Ascending aorta (tissue), 2 donors: ENCODE results near the gene SGF29. TPM values are rescaled to one million over a fixed set of nuclear protein-coding genes. Genes with fewer than 3 reads are reported as not detected.
A peak's percentile ranks its signal among the peaks of the same experiment; 100 is the strongest.
"Not testable (repeated sequence)": the region's sequence is repeated elsewhere in the genome, so short reads cannot be mapped to it uniquely, and the experiment has no call there.

ENCODE experiments used
- DNase-seq, 2 donors: peaks; one replicate each; pipeline ENCODE4 v3.0.0-alpha.2; 2019; ENCODE audit warnings: low spot score in 2 of 2
- H3K27ac ChIP-seq, 2 donors: fragments of 200-600 bp; sonication (generic); one replicate each; pipeline ENCODE4 v1.5.1; 2016 to 2017; ENCODE audit warnings: mild to moderate bottlenecking in 1 of 2
- H3K27me3 ChIP-seq: fragments of 200-600 bp; sonication (generic); one replicate; pipeline ENCODE4 v1.5.1; 2017
- H3K36me3 ChIP-seq, 2 donors: fragments of 200-600 bp; sonication (generic); one replicate each; pipeline ENCODE4 v1.5.1; 2016
- H3K4me1 ChIP-seq, 2 donors: fragments of 200-600 bp; sonication (generic); one replicate each; pipeline ENCODE4 v1.5.1; 2016 to 2017; ENCODE audit warnings: mild to moderate bottlenecking in 1 of 2
- H3K4me3 ChIP-seq, 2 donors: fragments of 200-600 bp; sonication (generic); one replicate each; pipeline ENCODE4 v1.5.1; 2016 to 2017; ENCODE audit warnings: mild to moderate bottlenecking in 1 of 2
- H3K9me3 ChIP-seq, 2 donors: fragments of 200-600 bp; sonication (generic); one replicate each; pipeline ENCODE4 v1.5.1; 2016
- intact Hi-C: fragments of 100-400 bp; cut with DNase I; formaldehyde crosslinking; loops from one replicate; pipeline ENCODE4 v1.15.1; 2023
- total RNA-seq: library from RNA; depleted of rRNA; stranded (reverse); fragments of >200 nt; gene quantifications from one replicate; pipeline ENCODE4 v1.1.0, GENCODE V29; 2016
- TF ChIP-seq, protein P1 (sequence below), 3 experiments: fragments of 200-600 bp in 2 of 3; fragments of 450-650 bp in 1 of 3; sonication (generic) in 2 of 3; IDR thresholded peaks; one replicate each; pipeline ENCODE4 v1.5.1; 2016 to 2019; ENCODE audit warnings: antibody characterized with exemption in 3 of 3, mild to moderate bottlenecking in 1 of 3, moderate library complexity in 1 of 3

SGF29 gene
- total RNA-seq, 1 donor from 2014 or later = 14.0 TPM

DNA sequence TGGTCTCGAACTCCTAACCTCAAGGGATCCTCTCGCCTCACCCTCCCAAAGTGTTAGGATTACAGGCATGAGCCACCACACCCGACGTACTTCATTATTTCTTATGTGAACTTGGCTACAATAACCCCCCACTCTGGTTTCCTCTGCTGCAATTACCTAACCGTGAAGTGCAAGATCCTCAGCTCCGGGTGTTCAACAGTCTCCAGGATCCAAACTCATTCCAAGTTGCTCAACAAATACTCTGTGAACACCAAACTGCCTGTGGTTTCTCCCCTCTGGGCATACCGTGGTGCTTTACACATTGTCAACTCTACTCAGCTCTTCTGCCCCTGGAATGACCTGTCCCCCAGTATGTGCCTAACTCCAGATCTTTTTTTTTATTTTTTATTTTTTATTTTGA lies 62.9 kb downstream of the SGF29 start:
- TF ChIP-seq, protein P1, sequence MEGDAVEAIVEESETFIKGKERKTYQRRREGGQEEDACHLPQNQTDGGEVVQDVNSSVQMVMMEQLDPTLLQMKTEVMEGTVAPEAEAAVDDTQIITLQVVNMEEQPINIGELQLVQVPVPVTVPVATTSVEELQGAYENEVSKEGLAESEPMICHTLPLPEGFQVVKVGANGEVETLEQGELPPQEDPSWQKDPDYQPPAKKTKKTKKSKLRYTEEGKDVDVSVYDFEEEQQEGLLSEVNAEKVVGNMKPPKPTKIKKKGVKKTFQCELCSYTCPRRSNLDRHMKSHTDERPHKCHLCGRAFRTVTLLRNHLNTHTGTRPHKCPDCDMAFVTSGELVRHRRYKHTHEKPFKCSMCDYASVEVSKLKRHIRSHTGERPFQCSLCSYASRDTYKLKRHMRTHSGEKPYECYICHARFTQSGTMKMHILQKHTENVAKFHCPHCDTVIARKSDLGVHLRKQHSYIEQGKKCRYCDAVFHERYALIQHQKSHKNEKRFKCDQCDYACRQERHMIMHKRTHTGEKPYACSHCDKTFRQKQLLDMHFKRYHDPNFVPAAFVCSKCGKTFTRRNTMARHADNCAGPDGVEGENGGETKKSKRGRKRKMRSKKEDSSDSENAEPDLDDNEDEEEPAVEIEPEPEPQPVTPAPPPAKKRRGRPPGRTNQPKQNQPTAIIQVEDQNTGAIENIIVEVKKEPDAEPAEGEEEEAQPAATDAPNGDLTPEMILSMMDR (IDR thresholded peaks at IDR 0.05) = no peak
- Histone ChIP-seq H3K4me1 (no peaks in the 10 kb centered on the region), H3K27me3 (no peaks in the 10 kb centered on the region), H3K4me3 (no peak overlapping the region), H3K36me3 (no peaks in the 10 kb centered on the region), H3K9me3 (no peaks in the 10 kb centered on the region), H3K27ac (no peak overlapping the region)
- DNase-seq = no peak
- intact Hi-C loops = no loop called here

DNA sequence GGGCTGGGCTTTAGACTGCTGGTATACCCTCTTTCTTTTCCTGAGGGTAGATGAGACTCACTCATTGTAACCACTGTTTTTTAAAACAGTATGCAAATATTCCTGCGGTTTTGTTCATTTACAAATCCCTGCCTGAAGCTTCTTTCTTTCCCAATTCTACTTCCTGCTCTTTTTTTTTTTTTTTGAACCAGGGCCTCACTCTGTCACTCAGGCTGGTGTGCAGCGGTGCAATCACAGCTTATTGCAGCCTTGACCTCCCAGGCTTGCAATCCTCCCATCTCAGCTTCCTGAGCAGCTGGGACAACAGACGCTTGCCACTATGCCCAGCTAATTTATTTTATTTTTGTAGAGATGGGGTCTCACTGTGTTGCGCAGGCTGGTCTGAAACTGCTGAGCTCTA lies 64.2 kb downstream of the SGF29 start:
- no peak overlapping the region for H3K4me3 ChIP-seq

DNA sequence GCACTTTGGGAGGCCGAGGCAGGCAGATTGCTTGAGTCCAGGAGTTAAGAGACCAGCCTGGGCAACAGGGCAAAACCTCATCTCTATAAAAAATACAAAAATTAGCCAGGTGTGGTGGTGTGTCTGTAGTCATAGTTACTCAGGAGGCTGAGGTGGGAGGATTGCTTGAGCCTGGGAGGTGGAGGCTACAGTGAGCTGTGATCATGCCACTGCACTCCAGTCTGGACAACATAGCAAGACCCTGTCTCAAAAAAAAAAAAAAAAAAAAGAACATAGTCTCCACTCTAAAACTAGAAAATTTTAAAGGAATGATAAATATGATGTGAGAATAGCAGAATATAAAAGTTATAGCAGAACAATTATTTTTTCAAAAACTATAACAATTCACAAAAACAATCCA lies 66.6 kb downstream of the SGF29 start:
- H3K27me3 ChIP-seq, intact Hi-C loops, H3K9me3 ChIP-seq, H3K36me3 ChIP-seq, H3K4me3 ChIP-seq, DNase-seq, H3K4me1 ChIP-seq, H3K27ac ChIP-seq: not testable (repeated sequence)

More for the DNA sequence above, 64.2 kb downstream of the SGF29 start:
- no peak overlapping the region for H3K27ac ChIP-seq
- TF ChIP-seq, protein P1 (IDR thresholded peaks at IDR 0.05) = no peak
- no peaks in the 10 kb centered on the region for H3K27me3 ChIP-seq
- H3K4me1 ChIP-seq = no peaks in the 10 kb centered on the region
- intact Hi-C loops = no loop called here
- DNase-seq = no peak
- H3K9me3 ChIP-seq = no peaks in the 10 kb centered on the region
- no peaks in the 10 kb centered on the region for H3K36me3 ChIP-seq

DNA sequence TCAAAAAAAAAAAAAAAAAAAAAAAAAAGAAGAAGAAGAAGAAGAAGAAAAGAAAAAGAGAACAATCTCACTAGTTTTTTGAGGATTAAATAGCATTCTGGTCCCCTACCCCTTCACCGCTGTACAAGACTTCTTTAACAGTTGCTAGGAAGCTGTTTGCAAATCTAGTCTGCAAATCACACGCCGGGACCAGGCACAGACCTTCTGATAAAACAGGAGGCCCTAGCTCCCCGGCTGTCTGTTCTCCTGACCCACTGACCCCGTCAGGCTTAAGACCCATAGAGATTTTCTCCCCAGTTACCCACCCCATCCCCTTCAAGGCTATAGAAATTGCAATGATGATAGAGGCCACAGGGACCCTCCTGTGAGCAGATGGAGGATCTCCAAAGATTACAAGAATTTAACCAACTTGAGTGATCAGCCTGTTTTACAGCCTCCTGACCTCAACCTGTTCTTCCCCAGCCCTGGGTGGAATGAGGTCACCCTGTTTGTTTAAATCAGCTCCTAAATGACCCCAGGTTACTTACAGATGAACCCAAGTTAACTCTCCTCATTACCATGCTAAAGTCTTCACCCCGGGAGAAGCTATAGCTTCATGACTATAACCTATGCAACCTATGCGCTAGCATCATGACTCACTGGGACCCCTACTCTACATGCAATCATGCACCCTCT lies 67.9 kb downstream of the SGF29 start:
- intact Hi-C loops = no loop called here
- H3K4me3 ChIP-seq = no peak overlapping the region

DNA sequence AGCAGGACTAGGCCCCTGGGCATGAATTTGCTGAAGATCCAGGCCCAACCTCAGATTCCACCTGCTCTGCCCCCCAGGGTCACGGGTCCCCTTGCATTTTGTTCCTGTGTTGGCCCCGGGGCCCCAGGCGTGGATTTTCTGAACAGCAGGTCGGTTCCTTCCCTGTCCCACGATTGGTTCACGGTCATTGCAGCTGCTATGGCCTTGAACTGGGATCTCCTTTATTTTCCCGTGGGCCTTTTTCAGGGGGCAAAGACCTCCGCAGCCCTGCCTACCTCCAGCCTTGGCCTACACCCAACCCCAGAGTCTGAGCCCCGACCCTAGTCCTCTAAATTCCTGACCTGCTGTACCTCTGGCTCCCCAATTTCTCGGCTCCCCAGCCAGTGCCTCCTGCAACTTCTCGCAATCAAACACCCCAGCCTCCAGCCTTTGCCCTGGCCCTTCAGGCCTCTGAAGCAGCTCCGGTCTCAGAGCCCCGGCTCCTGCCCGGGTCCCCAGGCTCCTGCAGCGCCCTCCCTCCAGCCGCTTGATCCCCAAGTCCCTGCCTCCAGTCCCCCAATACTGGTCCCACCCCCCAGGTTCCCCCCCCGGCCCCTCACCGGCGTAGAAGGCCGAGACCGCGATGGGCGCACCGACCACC lies 68.9 kb downstream of the SGF29 start:
- H3K36me3 ChIP-seq, H3K27ac ChIP-seq, DNase-seq, intact Hi-C loops, H3K27me3 ChIP-seq, H3K9me3 ChIP-seq, H3K4me1 ChIP-seq: not testable (repeated sequence)
- peak overlapping the region; percentile 49 to 67 for H3K4me3 ChIP-seq

More for the DNA sequence above, 67.9 kb downstream of the SGF29 start:
- H3K27ac ChIP-seq = no peak overlapping the region
- no peaks in the 10 kb centered on the region for H3K36me3 ChIP-seq
- TF ChIP-seq, protein P1 (IDR thresholded peaks at IDR 0.05) = no peak
- DNase-seq = no peak
- no peaks in the 10 kb centered on the region for H3K4me1 ChIP-seq
- no peaks in the 10 kb centered on the region for H3K9me3 ChIP-seq
- no peaks in the 10 kb centered on the region for H3K27me3 ChIP-seq

DNA sequence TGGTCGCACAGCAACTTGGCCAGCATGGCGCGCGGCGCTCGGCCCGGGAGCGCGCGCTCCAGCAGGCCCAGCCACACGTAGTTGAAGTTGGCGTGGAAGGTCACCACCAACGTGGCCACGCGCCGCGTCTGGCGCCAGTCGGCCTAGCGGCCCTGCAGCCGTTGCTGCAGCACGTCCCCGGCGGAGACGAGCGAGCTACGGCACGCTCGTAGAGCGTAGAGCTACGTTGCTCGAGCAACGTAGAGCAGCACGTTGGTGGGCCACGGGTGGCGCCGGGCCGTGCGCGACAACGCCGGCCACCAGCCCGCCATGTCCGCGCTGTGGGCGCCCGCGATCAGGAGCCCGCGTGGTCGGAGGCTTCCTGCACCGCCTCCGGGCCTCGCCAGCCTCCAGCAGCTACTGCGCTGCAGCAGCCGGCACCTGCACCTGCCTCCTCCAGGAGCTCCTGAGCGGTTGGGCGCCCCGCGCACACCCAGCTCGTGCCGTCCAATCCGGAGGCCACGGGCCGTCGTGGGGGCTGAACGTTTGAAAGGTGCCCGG lies 69.5 kb downstream of the SGF29 start:
- intact Hi-C loops = no loop called here
- DNase-seq = no peak
- Histone ChIP-seq H3K27me3 (no peaks in the 10 kb centered on the region), H3K36me3 (no peaks in the 10 kb centered on the region), H3K4me1 (no peaks in the 10 kb centered on the region), H3K9me3 (no peaks in the 10 kb centered on the region), H3K27ac (no peak overlapping the region), H3K4me3 (peak overlapping the region; percentile 49 to 67)
- TF ChIP-seq, protein P1 (IDR thresholded peaks at IDR 0.05) = no peak

GRCh38 chr16:28630905-28631304 lies 77.2 kb downstream of the SGF29 start:
- DNase-seq, H3K4me1 ChIP-seq, H3K27me3 ChIP-seq, intact Hi-C loops, H3K36me3 ChIP-seq, H3K4me3 ChIP-seq, H3K9me3 ChIP-seq, H3K27ac ChIP-seq: not testable (repeated sequence)

DNA sequence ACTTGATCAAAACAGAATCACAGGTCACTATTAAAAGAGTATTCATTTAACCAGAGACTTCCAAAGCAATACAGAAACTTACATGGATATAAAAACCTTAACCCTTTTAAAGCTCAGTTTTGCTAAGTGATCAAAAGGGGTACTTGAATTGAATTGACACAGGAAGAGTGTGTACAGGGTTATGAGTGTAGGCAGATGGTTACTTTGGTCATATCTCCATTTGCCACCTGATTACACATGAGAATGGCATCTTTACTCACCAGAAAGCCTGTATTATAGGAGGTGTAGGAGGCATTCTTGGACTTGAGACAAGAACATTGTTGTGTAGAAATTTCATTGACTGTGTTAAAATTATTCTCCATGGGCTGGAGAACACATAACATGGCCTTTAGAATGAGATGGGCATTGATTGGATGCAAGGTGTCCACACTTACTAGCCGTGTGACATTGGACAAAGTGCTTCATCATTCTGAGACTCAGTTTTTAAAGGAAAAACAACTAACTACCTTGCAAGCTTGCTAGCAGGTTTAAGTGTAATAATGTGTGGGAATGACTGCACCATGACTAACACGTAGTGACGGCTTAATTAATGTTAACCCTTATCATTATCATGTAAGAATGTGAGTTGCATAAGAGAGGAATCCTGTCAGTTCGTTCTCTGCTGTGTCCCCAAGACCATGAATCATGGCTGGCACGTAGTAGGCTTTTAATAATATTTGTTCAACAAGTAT lies 82.5 kb downstream of the SGF29 start:
- H3K36me3 ChIP-seq, H3K27ac ChIP-seq, intact Hi-C loops, H3K4me1 ChIP-seq, H3K27me3 ChIP-seq, H3K4me3 ChIP-seq, H3K9me3 ChIP-seq, DNase-seq: not testable (repeated sequence)

GRCh38 chr16:28637765-28638164 lies 84.0 kb downstream of the SGF29 start, which contains the start of gene NPIPB8:
NPIPB8 (plus strand) TSS chr16:28638065; CDS start chr16:28638361, 296 bp downstream.
- H3K4me3 ChIP-seq, H3K27ac ChIP-seq, H3K4me1 ChIP-seq, H3K36me3 ChIP-seq, H3K27me3 ChIP-seq, DNase-seq, intact Hi-C loops, H3K9me3 ChIP-seq: not testable (repeated sequence)
